H1 (cell line): Measurements from ENCODE around the gene LYSET. TPM values are rescaled to one million over a fixed set of nuclear protein-coding genes. Genes with fewer than 3 reads are reported as not detected.

Experiments used
- CTCF ChIA-PET: fragments of 300-600 bp; sonication (Branson Sonifier 250); formaldehyde crosslinking; loops from one replicate; lab custom pipeline; 2021; ENCODE audit not compliant: partially characterized antibody; lab: Charles Lee
- POLR2A ChIA-PET: fragments of 300-600 bp; sonication (Branson Sonifier 250); formaldehyde crosslinking; loops from one replicate; lab custom pipeline; 2021; ENCODE audit warnings: inconsistent platforms; ENCODE audit not compliant: partially characterized antibody; lab: Charles Lee
- DNase-seq, 2 experiments: peaks; one replicate each; pipeline versions ENCODE4 v3.0.0 to v3.0.0-alpha.2; 2010 to 2022; ENCODE audit warnings: low spot score in 2 of 2, low read depth in 1 of 2, mixed read lengths in 1 of 2
- FAIRE-seq: peaks from 2 replicates; lab custom pipeline; 2011; peaks lifted over from hg19 to GRCh38; lab: Jason Lieb, UNC
- H2AFZ ChIP-seq: 2 replicates; pipeline ENCODE4 v1.8.1; 2012; ENCODE audit warnings: low read length, inconsistent platforms
- H2AK5ac ChIP-seq: 2 replicates; pipeline ENCODE4 v1.6.1; 2013; ENCODE audit warnings: low read depth, low read length
- H2BK120ac ChIP-seq: replicated peaks from 2 replicates; pipeline ENCODE3; 2013; ENCODE audit warnings: low read depth, low read length, inconsistent platforms
- H2BK12ac ChIP-seq: 2 replicates; pipeline ENCODE4 v1.6.1; 2013; ENCODE audit warnings: low read depth, low read length
- H2BK15ac ChIP-seq: 2 replicates; pipeline ENCODE4 v1.6.1; 2013; ENCODE audit warnings: low read length
- H2BK20ac ChIP-seq: 2 replicates; pipeline ENCODE4 v1.6.1; 2013; ENCODE audit warnings: low read length
- H2BK5ac ChIP-seq: 2 replicates; pipeline ENCODE4 v1.6.1; 2013; ENCODE audit warnings: low read depth, low read length
- H3K14ac ChIP-seq: 2 replicates; pipeline ENCODE4 v1.6.1; 2013; ENCODE audit warnings: inconsistent platforms; ENCODE audit not compliant: insufficient read length
- H3K18ac ChIP-seq: 2 replicates; pipeline ENCODE4 v1.6.1; 2013; ENCODE audit warnings: low read length; ENCODE audit errors: extremely low read depth
- H3K23ac ChIP-seq: 2 replicates; pipeline ENCODE4 v1.6.1; 2013; ENCODE audit warnings: inconsistent platforms; ENCODE audit not compliant: insufficient read length
- H3K23me2 ChIP-seq: 2 replicates; pipeline ENCODE4 v1.6.1; 2013; ENCODE audit warnings: low read depth, low read length
- H3K27ac ChIP-seq: 2 replicates; pipeline ENCODE4 v1.6.1; 2011; ENCODE audit warnings: low read depth, low read length, inconsistent platforms
- H3K27me3 ChIP-seq, 4 experiments: replicated peaks in 1 of 4; 1 replicate in 1 of 4; 2 replicates in 3 of 4; pipeline versions ENCODE4 v1.6.1 to v1.8.1; 2011 to 2013; ENCODE audit warnings: low read length in 3 of 4, mild to moderate bottlenecking in 3 of 4, inconsistent platforms in 2 of 4, mixed read lengths in 2 of 4, moderate library complexity in 1 of 4; ENCODE audit not compliant: control insufficient read depth in 3 of 4, insufficient read depth in 3 of 4; ENCODE audit errors: extremely low read depth in 1 of 4
- H3K36me3 ChIP-seq, 4 experiments: 2 replicates each; pipeline versions ENCODE4 v1.6.1 to v1.8.1; 2011 to 2013; ENCODE audit warnings: mild to moderate bottlenecking in 4 of 4, low read length in 3 of 4, moderate library complexity in 2 of 4, control low read depth in 1 of 4, inconsistent platforms in 1 of 4; ENCODE audit not compliant: insufficient read depth in 4 of 4, control insufficient read depth in 2 of 4
- H3K4ac ChIP-seq: replicated peaks from 2 replicates; pipeline ENCODE3; 2013; ENCODE audit warnings: low read length, low read depth, mixed read lengths, inconsistent platforms; ENCODE audit not compliant: insufficient read length
- H3K4me1 ChIP-seq, 4 experiments: replicated peaks in 1 of 4; 1 replicate in 1 of 4; 2 replicates in 3 of 4; pipeline versions ENCODE4 v1.6.1 to v1.8.1; 2011 to 2013; ENCODE audit warnings: low read length in 3 of 4, inconsistent platforms in 2 of 4, mixed read lengths in 1 of 4; ENCODE audit not compliant: insufficient read depth in 4 of 4, control insufficient read depth in 3 of 4
- H3K4me2 ChIP-seq, 2 experiments: 2 replicates each; pipeline versions ENCODE4 v1.6.1 to v1.8.1; 2011 to 2013; ENCODE audit warnings: low read depth in 2 of 2, low read length in 2 of 2, control low read depth in 1 of 2, inconsistent platforms in 1 of 2, mild to moderate bottlenecking in 1 of 2; ENCODE audit not compliant: insufficient read depth in 1 of 2
- H3K4me3 ChIP-seq, 4 experiments: fragments of 200-600, 300-600 bp in 1 of 4; sonication (generic), shearing (Covaris generic), sonication (Bioruptor Twin) in 1 of 4; 2 replicates each; pipeline versions ENCODE4 v1.5.1 to v1.8.1; 2011 to 2016; ENCODE audit warnings: low read length in 4 of 4, low read depth in 3 of 4, control low read depth in 2 of 4, inconsistent platforms in 2 of 4, mild to moderate bottlenecking in 2 of 4, mixed read lengths in 1 of 4, moderate library complexity in 1 of 4; ENCODE audit not compliant: insufficient read depth in 2 of 4; ENCODE audit errors: extremely low read depth in 1 of 4
- H3K56ac ChIP-seq: replicated peaks from 2 replicates; pipeline ENCODE3; 2013; ENCODE audit warnings: low read depth, mild to moderate bottlenecking, mixed read lengths, low read length, inconsistent platforms; ENCODE audit not compliant: insufficient read length
- H3K79me1 ChIP-seq: 2 replicates; pipeline ENCODE4 v1.6.1; 2013; ENCODE audit warnings: low read depth, low read length, control low read depth
- H3K79me2 ChIP-seq, 2 experiments: 2 replicates each; pipeline versions ENCODE4 v1.6.1 to v1.8.1; 2012 to 2013; ENCODE audit warnings: low read length in 2 of 2, mild to moderate bottlenecking in 2 of 2, inconsistent platforms in 1 of 2; ENCODE audit not compliant: insufficient read depth in 2 of 2, control insufficient read depth in 1 of 2
- H3K9ac ChIP-seq, 4 experiments: replicated peaks in 1 of 4; 1 replicate in 1 of 4; 2 replicates in 3 of 4; pipeline versions ENCODE4 v1.6.1 to v1.8.1; 2011 to 2013; ENCODE audit warnings: low read depth in 3 of 4, low read length in 3 of 4, control low read depth in 2 of 4, mild to moderate bottlenecking in 2 of 4, moderate library complexity in 2 of 4, inconsistent platforms in 1 of 4; ENCODE audit errors: extremely low read depth in 1 of 4
- H3K9me3 ChIP-seq, 2 experiments: 2 replicates each; pipeline versions ENCODE4 v1.6.1 to v1.8.1; 2012 to 2013; ENCODE audit warnings: mild to moderate bottlenecking in 2 of 2, moderate library complexity in 2 of 2, control low read depth in 1 of 2, inconsistent platforms in 1 of 2, low read depth in 1 of 2, low read length in 1 of 2, mixed read lengths in 1 of 2; ENCODE audit not compliant: insufficient read depth in 2 of 2
- H4K20me1 ChIP-seq, 2 experiments: replicated peaks in 1 of 2; 2 replicates each; pipeline versions ENCODE3 to v1.8.1; 2011 to 2013; ENCODE audit warnings: inconsistent platforms in 2 of 2, low read length in 2 of 2, mild to moderate bottlenecking in 1 of 2; ENCODE audit not compliant: insufficient read depth in 2 of 2, control insufficient read depth in 1 of 2
- H4K5ac ChIP-seq: 2 replicates; pipeline ENCODE4 v1.6.1; 2013; ENCODE audit warnings: low read length, low read depth, mixed read lengths, inconsistent platforms; ENCODE audit not compliant: insufficient read length
- H4K8ac ChIP-seq: 2 replicates; pipeline ENCODE4 v1.8.0; 2013; ENCODE audit warnings: mild to moderate bottlenecking, moderate library complexity, low read length, inconsistent platforms; ENCODE audit not compliant: insufficient read depth; ENCODE audit errors: extremely low read depth
- H4K91ac ChIP-seq: replicated peaks from 2 replicates; pipeline ENCODE3; 2013; ENCODE audit warnings: low read length, mixed read lengths, inconsistent platforms; ENCODE audit not compliant: insufficient read length
- ASH2L ChIP-seq: fragments of 200-600, 300-600 bp; sonication (generic); IDR thresholded peaks from one replicate; pipeline ENCODE4 v1.7.1; 2017; ENCODE audit warnings: low read length
- RFX5 ChIP-seq: IDR thresholded peaks from 2 replicates; pipeline ENCODE4 v1.6.1; 2011; ENCODE audit warnings: low read depth, low read length, improper control_type of control experiment, borderline replicate concordance
- USF2 ChIP-seq: IDR thresholded peaks from 2 replicates; pipeline ENCODE4 v1.6.1; 2011; ENCODE audit warnings: low read length, improper control_type of control experiment
- WGBS, 2 experiments: shearing (Covaris generic) in 1 of 2; methylation state at CpG; one replicate each; pipeline versions ENCODE4 v1.1.6 to v1.1.7; 2013 to 2015; ENCODE audit warnings: low lambda C conversion rate in 2 of 2, mixed read lengths in 2 of 2, inconsistent platforms in 1 of 2, low coverage in 1 of 2, missing lambda C conversion rate in 1 of 2; ENCODE audit not compliant: insufficient replicate concordance in 2 of 2, insufficient coverage in 1 of 2, insufficient read length in 1 of 2; ENCODE audit errors: extremely low coverage in 1 of 2, missing lambda C conversion rate in 1 of 2; 5-methylcytosine and 5-hydroxymethylcytosine counted together
- polyA plus RNA-seq, 7 experiments: library from polyadenylated mRNA; depleted of rRNA in 3 of 7; stranded (reverse) in 5 of 7; unstranded in 2 of 7; fragments of >200 nt in 5 of 7; fragments of 200-250 nt in 2 of 7; gene quantifications; 1 replicate in 5 of 7; 2 replicates in 1 of 7; 4 replicates in 1 of 7; pipeline versions ENCODE4 v1.2.1 to v1.2.3, GENCODE V29; 2011 to 2013; ENCODE audit warnings: missing spikeins in 2 of 7, mixed read lengths in 2 of 7
- total RNA-seq: library from RNA; stranded (reverse); fragmentation: NEBNext Ultra II Directional; extraction: Animal tissue kit (Norgen Biotek cat#: 25700); gene quantifications from 2 replicates; pipeline ENCODE4 v1.2.1, GENCODE V29; 2021

Gene LYSET
- total and polyA plus RNA-seq, 2 of the 8 experiments (the other 6 are each of a cell fraction or from before 2014, with no cell fraction given), result 26.2 to 26.9 TPM

GRCh38 chr14:93195316-93195999, 10.3 kb downstream of the LYSET start:
- ChIA-PET CTCF (interaction anchor here (0.6 to 2.6 kb wide), 5 partner anchors 11 to 452 kb away, joined by 3 to 10 read pairs (median 3); partner anchors contain the start of genes GON7, MOAP1 and UBR7), POLR2A (interaction anchor here (0.8 to 1.1 kb wide), 3 partner anchors 10 to 11 kb away, joined by 3 to 4 read pairs (median 4); partner anchors contain the start of genes LYSET and MOAP1)
- no peaks in the 10 kb centered on the region for H3K36me3 ChIP-seq
- no peaks in the 10 kb centered on the region for H3K9me3 ChIP-seq
- WGBS, 2 experiments, result 100% methylated on average over 1 of the region's 1 CpG; no CpG with 5 or more reads in 1 of the 2 experiments
- H2BK12ac ChIP-seq, result no peak overlapping the region
- no peaks in the 10 kb centered on the region for H3K27me3 ChIP-seq
- no peak overlapping the region for H3K27ac ChIP-seq
- H3K4ac ChIP-seq, result no peak overlapping the region
- no peak overlapping the region for H2BK20ac ChIP-seq
- no peak overlapping the region for H2BK120ac ChIP-seq
- no peak overlapping the region for H2AFZ ChIP-seq
- H2BK5ac ChIP-seq, result no peak overlapping the region
- H3K4me2 ChIP-seq, result no peak overlapping the region
- no peaks in the 10 kb centered on the region for H3K79me2 ChIP-seq
- no peak for DNase-seq
- H3K56ac ChIP-seq, result no peak overlapping the region
- H4K20me1 ChIP-seq, result no peaks in the 10 kb centered on the region
- no peak overlapping the region for H3K9ac ChIP-seq
- H2AK5ac ChIP-seq, result no peak overlapping the region
- H3K23me2 ChIP-seq, result no peaks in the 10 kb centered on the region
- no peak for TF ChIP-seq USF2
- TF ChIP-seq RFX5, result no peak
- TF ChIP-seq ASH2L, result no peak
- TF ChIP-seq, all 59 proteins: peak for 0
- no peak overlapping the region for H2BK15ac ChIP-seq
- no peak overlapping the region for H3K4me3 ChIP-seq
- H3K23ac ChIP-seq, result no peak overlapping the region
- H4K8ac ChIP-seq, result no peak overlapping the region
- H3K14ac ChIP-seq, result no peak overlapping the region
- no peak overlapping the region for H4K91ac ChIP-seq
- no peak overlapping the region for H4K5ac ChIP-seq
- no peak overlapping the region for H3K18ac ChIP-seq
- H3K79me1 ChIP-seq, result no peaks in the 10 kb centered on the region
- no peaks in the 10 kb centered on the region for H3K4me1 ChIP-seq
- no peak for FAIRE-seq
